ENCODE measurements around the gene HAND2. TPM values are rescaled to one million over a fixed set of nuclear protein-coding genes. Genes with fewer than 3 reads are reported as not detected.

HAND2 gene
- total RNA-seq, 1 experiment from 2014 or later: 0.31 TPM

DNA sequence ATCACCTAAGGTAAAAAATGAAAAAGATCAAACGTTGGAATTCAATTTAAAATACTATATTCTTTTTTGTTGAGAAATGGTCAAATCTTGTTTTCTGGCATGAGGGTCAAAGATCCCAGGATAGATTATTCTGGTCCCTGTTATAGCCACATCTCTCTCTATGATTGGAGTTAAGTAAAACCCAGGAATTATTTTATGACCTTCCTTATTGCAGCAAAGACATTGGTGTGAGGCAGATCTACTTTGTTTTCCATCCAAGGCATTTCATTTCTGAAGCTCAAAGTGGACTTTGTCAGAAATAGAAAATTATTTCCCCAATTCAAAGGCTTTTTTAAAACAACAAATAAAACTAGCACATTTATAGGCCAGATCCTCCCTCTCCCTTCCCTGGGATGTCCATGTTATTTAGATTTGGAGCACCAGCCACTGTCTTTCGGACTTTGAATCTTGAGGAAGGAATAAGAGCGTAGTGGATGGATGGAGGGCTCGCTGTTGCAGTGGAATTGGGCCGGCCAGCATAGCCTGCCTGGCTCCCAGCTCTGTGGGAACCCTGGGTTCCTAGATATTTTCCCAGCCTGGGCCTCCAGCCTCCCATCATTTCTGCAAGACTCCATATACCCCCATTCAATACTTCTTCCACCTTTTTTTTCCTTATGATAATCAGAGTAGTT is 45.6 kb upstream of the HAND2 start:
- no peak for TF ChIP-seq POLR2AphosphoS5 (IDR thresholded peaks at IDR 0.05; ENCODE audit: low read depth, low read length)
- no peaks in the 10 kb centered on the region for H3K9me3 ChIP-seq (ENCODE audit: control insufficient read depth, insufficient read depth, low read depth, low read length)
- no peaks in the 10 kb centered on the region for H3K27me3 ChIP-seq (ENCODE audit: control insufficient read depth, insufficient read depth, low read length)
- no TSS peak for BruUV-seq (replicated peaks)
- no peaks in the 10 kb centered on the region for H3K4me1 ChIP-seq (ENCODE audit: control insufficient read depth, insufficient read depth, low read length)
- in situ Hi-C loops (cut with HindIII; ENCODE audit: low pct_unique_long_range_greater_than_20kb, low sequenced_read_pairs) (no loop called here), intact Hi-C loops (cut with micrococcal nuclease; ENCODE audit: unreplicated experiment) (no loop called here)
- ChIA-PET POLR2A (interaction anchor here (0.7 kb wide), 1 partner anchor 40 kb away, joined by 3 read pairs; no protein-coding TSS in a partner anchor), CTCF (no interaction called here)
- no peaks in the 10 kb centered on the region for H3K36me3 ChIP-seq (ENCODE audit: control insufficient read depth, insufficient read depth, low read length)
- DNase-seq (ENCODE audit: low read depth, low spot score): no peak
- no peak overlapping the region for H3K4me3 ChIP-seq (ENCODE audit: low read depth in 2 of 2, low read length in 2 of 2)
- no peak for ATAC-seq
- no peak overlapping the region for H3K27ac ChIP-seq (ENCODE audit: low read length)

DNA sequence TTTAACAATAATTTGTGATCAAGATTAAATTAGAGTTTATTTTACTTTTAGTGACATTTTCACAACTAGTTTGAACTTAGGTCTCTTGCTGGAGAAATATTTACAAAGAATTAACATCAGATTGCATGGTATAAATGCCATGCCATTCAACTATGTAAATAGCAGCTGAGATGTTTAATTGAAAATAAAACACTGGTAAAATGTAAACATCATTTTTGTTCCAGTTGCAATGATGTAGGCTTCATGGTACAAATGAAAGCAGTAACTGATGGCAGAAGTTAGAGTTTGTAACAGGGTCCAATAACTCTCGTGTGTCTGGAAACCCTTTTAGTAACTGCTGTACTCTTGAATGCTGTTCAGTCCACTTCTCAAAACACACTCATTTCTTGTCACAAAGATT is 43.7 kb upstream of the HAND2 start:
- Histone ChIP-seq H3K9me3 (ENCODE audit: control insufficient read depth, insufficient read depth, low read depth, low read length) (no peaks in the 10 kb centered on the region), H3K4me1 (ENCODE audit: control insufficient read depth, insufficient read depth, low read length) (no peaks in the 10 kb centered on the region), H3K36me3 (ENCODE audit: control insufficient read depth, insufficient read depth, low read length) (no peaks in the 10 kb centered on the region), H3K27me3 (ENCODE audit: control insufficient read depth, insufficient read depth, low read length) (no peaks in the 10 kb centered on the region), H3K27ac (ENCODE audit: low read length) (no peak overlapping the region), H3K4me3 (ENCODE audit: low read depth in 2 of 2, low read length in 2 of 2) (no peak overlapping the region)
- intact Hi-C loops (cut with micrococcal nuclease; ENCODE audit: unreplicated experiment): no loop called here
- DNase-seq (ENCODE audit: low read depth, low spot score): no peak
- in situ Hi-C loops (cut with HindIII; ENCODE audit: low pct_unique_long_range_greater_than_20kb, low sequenced_read_pairs): no loop called here
- TF ChIP-seq POLR2AphosphoS5 (IDR thresholded peaks at IDR 0.05; ENCODE audit: low read depth, low read length) (no peak), SIN3A (IDR thresholded peaks at IDR 0.05; ENCODE audit: borderline replicate concordance, insufficient read depth, low read depth, low read length) (no peak), TCF7L2 (IDR thresholded peaks at IDR 0.05; ENCODE audit: low read depth, low read length) (no peak)
- TF ChIP-seq, protein P1, sequence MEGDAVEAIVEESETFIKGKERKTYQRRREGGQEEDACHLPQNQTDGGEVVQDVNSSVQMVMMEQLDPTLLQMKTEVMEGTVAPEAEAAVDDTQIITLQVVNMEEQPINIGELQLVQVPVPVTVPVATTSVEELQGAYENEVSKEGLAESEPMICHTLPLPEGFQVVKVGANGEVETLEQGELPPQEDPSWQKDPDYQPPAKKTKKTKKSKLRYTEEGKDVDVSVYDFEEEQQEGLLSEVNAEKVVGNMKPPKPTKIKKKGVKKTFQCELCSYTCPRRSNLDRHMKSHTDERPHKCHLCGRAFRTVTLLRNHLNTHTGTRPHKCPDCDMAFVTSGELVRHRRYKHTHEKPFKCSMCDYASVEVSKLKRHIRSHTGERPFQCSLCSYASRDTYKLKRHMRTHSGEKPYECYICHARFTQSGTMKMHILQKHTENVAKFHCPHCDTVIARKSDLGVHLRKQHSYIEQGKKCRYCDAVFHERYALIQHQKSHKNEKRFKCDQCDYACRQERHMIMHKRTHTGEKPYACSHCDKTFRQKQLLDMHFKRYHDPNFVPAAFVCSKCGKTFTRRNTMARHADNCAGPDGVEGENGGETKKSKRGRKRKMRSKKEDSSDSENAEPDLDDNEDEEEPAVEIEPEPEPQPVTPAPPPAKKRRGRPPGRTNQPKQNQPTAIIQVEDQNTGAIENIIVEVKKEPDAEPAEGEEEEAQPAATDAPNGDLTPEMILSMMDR (IDR thresholded peaks at IDR 0.05): no peak
- TF ChIP-seq, protein P2, sequence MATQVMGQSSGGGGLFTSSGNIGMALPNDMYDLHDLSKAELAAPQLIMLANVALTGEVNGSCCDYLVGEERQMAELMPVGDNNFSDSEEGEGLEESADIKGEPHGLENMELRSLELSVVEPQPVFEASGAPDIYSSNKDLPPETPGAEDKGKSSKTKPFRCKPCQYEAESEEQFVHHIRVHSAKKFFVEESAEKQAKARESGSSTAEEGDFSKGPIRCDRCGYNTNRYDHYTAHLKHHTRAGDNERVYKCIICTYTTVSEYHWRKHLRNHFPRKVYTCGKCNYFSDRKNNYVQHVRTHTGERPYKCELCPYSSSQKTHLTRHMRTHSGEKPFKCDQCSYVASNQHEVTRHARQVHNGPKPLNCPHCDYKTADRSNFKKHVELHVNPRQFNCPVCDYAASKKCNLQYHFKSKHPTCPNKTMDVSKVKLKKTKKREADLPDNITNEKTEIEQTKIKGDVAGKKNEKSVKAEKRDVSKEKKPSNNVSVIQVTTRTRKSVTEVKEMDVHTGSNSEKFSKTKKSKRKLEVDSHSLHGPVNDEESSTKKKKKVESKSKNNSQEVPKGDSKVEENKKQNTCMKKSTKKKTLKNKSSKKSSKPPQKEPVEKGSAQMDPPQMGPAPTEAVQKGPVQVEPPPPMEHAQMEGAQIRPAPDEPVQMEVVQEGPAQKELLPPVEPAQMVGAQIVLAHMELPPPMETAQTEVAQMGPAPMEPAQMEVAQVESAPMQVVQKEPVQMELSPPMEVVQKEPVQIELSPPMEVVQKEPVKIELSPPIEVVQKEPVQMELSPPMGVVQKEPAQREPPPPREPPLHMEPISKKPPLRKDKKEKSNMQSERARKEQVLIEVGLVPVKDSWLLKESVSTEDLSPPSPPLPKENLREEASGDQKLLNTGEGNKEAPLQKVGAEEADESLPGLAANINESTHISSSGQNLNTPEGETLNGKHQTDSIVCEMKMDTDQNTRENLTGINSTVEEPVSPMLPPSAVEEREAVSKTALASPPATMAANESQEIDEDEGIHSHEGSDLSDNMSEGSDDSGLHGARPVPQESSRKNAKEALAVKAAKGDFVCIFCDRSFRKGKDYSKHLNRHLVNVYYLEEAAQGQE (IDR thresholded peaks at IDR 0.05; ENCODE audit: insufficient read depth in 1 of 2, low read depth in 2 of 2, low read length in 1 of 2): no peak
- BruUV-seq (replicated peaks): no TSS peak
- ATAC-seq: no peak
- CTCF ChIA-PET: no interaction called here
- POLR2A ChIA-PET: no interaction called here

DNA sequence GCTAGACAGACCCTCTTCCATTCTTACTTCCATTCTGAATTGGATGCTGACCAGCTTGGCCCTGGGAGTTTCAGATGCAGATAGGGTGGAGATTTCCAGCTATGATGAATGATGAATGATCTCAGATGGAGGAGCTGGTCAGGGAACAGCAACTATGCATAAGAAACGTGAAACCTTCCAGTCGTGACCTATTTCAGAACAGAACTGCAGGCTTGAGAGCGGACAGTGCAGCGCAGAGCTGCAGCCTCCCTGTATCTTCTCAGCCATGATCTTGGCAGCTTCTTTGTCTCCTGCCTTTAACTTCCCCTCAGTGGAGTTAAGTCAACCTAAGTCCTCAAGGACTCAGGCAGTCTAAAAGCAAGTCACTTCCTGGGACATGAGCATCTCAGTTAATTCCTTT is 43.3 kb upstream of the HAND2 start:
- no peak for TF ChIP-seq SIN3A (IDR thresholded peaks at IDR 0.05; ENCODE audit: borderline replicate concordance, insufficient read depth, low read depth, low read length)
- TF ChIP-seq POLR2AphosphoS5 (IDR thresholded peaks at IDR 0.05; ENCODE audit: low read depth, low read length): no peak
- TF ChIP-seq, protein P1 (IDR thresholded peaks at IDR 0.05): no peak
- TF ChIP-seq, protein P2 (IDR thresholded peaks at IDR 0.05; ENCODE audit: insufficient read depth in 1 of 2, low read depth in 2 of 2, low read length in 1 of 2): no peak
- TF ChIP-seq TCF7L2 (IDR thresholded peaks at IDR 0.05; ENCODE audit: low read depth, low read length): no peak
- H3K4me3 ChIP-seq (ENCODE audit: low read depth in 2 of 2, low read length in 2 of 2): no peak overlapping the region
- intact Hi-C loops (cut with micrococcal nuclease; ENCODE audit: unreplicated experiment) (no loop called here), in situ Hi-C loops (cut with HindIII; ENCODE audit: low pct_unique_long_range_greater_than_20kb, low sequenced_read_pairs) (no loop called here)
- DNase-seq (ENCODE audit: low read depth, low spot score): no peak
- no peaks in the 10 kb centered on the region for H3K9me3 ChIP-seq (ENCODE audit: control insufficient read depth, insufficient read depth, low read depth, low read length)
- BruUV-seq (replicated peaks): no TSS peak
- CTCF ChIA-PET: no interaction called here
- POLR2A ChIA-PET: no interaction called here
- no peaks in the 10 kb centered on the region for H3K27me3 ChIP-seq (ENCODE audit: control insufficient read depth, insufficient read depth, low read length)
- H3K4me1 ChIP-seq (ENCODE audit: control insufficient read depth, insufficient read depth, low read length): no peaks in the 10 kb centered on the region
- H3K27ac ChIP-seq (ENCODE audit: low read length): no peak overlapping the region
- no peaks in the 10 kb centered on the region for H3K36me3 ChIP-seq (ENCODE audit: control insufficient read depth, insufficient read depth, low read length)
- ATAC-seq: no peak
